SH-SY5Y (cell line): ENCODE results near the gene JAKMIP2.

ENCODE experiments used
- GATA2 ChIP-seq: IDR thresholded peaks from 2 replicates; pipeline ENCODE4 v1.6.1; 2011; ENCODE audit warnings: mild to moderate bottlenecking, low read depth, low read length
- GATA3 ChIP-seq: IDR thresholded peaks from 2 replicates; pipeline ENCODE4 v1.6.1; 2011; ENCODE audit warnings: low read depth, mild to moderate bottlenecking, low read length, moderate library complexity

DNA sequence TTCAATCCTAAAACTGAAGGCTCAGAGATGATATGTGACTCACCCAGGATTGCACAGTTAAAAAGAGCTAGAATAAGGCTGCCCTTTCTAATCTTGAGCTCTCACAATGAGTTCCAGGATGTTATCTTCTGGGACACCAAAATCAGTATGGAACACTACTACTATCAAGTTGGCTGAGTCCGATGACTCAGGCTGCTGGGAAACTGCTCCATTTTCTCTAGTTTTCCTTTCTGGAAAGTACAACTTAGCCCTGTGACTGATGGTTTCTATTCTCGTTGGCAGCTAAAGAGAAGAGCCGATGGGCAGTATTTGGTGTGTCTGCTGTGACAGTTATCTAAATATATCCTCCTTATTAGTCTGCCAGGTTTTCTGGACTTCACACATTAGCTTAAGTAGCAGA is 234.8 kb downstream of the JAKMIP2 start:
- TF ChIP-seq GATA2 = no peak
- no peak for TF ChIP-seq GATA3
